HEK293 (cell line): ENCODE data around the gene SLA2.

Experiments used
- CTCF ChIA-PET: fragments of 350-600 bp; formaldehyde crosslinking; extraction: SDS; loops from one replicate; lab custom pipeline; 2021; ENCODE audit warnings: antibody characterized with exemption; lab: Yijun Ruan, JAX
- POLR2A ChIA-PET: fragments of 300-600 bp; formaldehyde crosslinking; extraction: SDS; loops from one replicate; lab custom pipeline; 2020; ENCODE audit warnings: antibody characterized with exemption, inconsistent platforms; lab: Yijun Ruan, JAX
- H3K27ac ChIP-seq: fragments of 200-500 bp; sonication (Bioruptor generic); 2 replicates; pipeline ENCODE4 v1.5.1; 2014; ENCODE audit warnings: low read depth, low read length, control low read depth, inconsistent platforms; ENCODE audit errors: extremely low read depth
- H3K36me3 ChIP-seq, 2 experiments: fragments of 200-500 bp in 1 of 2; sonication (Bioruptor generic) in 1 of 2; 1 replicate in 1 of 2; 2 replicates in 1 of 2; pipeline ENCODE4 v1.5.1; 2014 to 2017; ENCODE audit warnings: inconsistent platforms in 2 of 2, low read length in 2 of 2; ENCODE audit not compliant: control insufficient read depth in 2 of 2, insufficient read depth in 1 of 2
- H3K4me1 ChIP-seq: fragments of 200-500 bp; sonication (Bioruptor generic); 2 replicates; pipeline ENCODE4 v1.5.1; 2014; ENCODE audit warnings: mild to moderate bottlenecking, low read length, inconsistent platforms; ENCODE audit not compliant: control insufficient read depth, insufficient read depth
- H3K4me3 ChIP-seq: 2 replicates; pipeline ENCODE4 v1.5.1; 2011; ENCODE audit warnings: low read depth, mild to moderate bottlenecking, control low read depth, low read length, moderate library complexity
- H3K9me3 ChIP-seq: fragments of 200-500 bp; sonication (Bioruptor generic); 2 replicates; pipeline ENCODE4 v1.5.1; 2014; ENCODE audit warnings: low read depth, low read length, inconsistent platforms; ENCODE audit not compliant: control insufficient read depth, insufficient read depth
- BCL11A ChIP-seq: fragments of 450-650 bp; formaldehyde crosslinking; IDR thresholded peaks from 2 replicates; pipeline ENCODE4 v1.5.1; 2016; ENCODE audit warnings: low read depth, missing biosample characterization, missing genetic modification characterization
- GLIS1 ChIP-seq: fragments of 450-650 bp; formaldehyde crosslinking; IDR thresholded peaks from 2 replicates; pipeline ENCODE4 v1.5.1; 2016; ENCODE audit warnings: missing biosample characterization, missing genetic modification characterization
- MEIS1 ChIP-seq: sonication (generic); formaldehyde crosslinking; IDR thresholded peaks from 2 replicates; pipeline ENCODE4 v1.8.1; 2022; ENCODE audit warnings: missing genetic modification reagents, mild to moderate bottlenecking, borderline replicate concordance
- ZNF211 ChIP-seq: fragments of 450-650 bp; formaldehyde crosslinking; IDR thresholded peaks from 2 replicates; pipeline ENCODE4 v1.5.1; 2016; ENCODE audit warnings: low read depth, missing biosample characterization, missing genetic modification characterization
- ZNF792 ChIP-seq: fragments of 450-650 bp; formaldehyde crosslinking; IDR thresholded peaks from 2 replicates; pipeline ENCODE4 v1.5.1; 2016; ENCODE audit warnings: missing biosample characterization, missing genetic modification characterization
- ZSCAN23 ChIP-seq: fragments of 450-650 bp; formaldehyde crosslinking; IDR thresholded peaks from 2 replicates; pipeline ENCODE4 v1.5.1; 2016; ENCODE audit warnings: missing biosample characterization, missing genetic modification characterization

Gene SLA2

GRCh38 chr20:36562724-36563123 lies 83.3 kb downstream of the SLA2 start:
- H3K4me3 ChIP-seq = no peak overlapping the region
- H3K36me3 ChIP-seq = no peaks in the 10 kb centered on the region
- ChIA-PET POLR2A (interaction anchor here (0.6 kb wide), 1 partner anchor 25 kb away, joined by 5 read pairs; no protein-coding TSS in a partner anchor), CTCF (interaction anchor here (0.6 to 1.1 kb wide), 3 partner anchors 9 to 43 kb away, joined by 3 to 5 read pairs (median 3); partner anchors contain the start of gene RAB5IF)
- H3K4me1 ChIP-seq = no peaks in the 10 kb centered on the region
- no peak overlapping the region for H3K27ac ChIP-seq
- no peaks in the 10 kb centered on the region for H3K9me3 ChIP-seq
- TF ChIP-seq BCL11A (tag by site-specific recombination) = no peak
- TF ChIP-seq GLIS1 (tag by site-specific recombination) = peak; percentile 96
- no peak for TF ChIP-seq ZSCAN23 (tag by site-specific recombination)
- no peak for TF ChIP-seq ZNF792 (tag by site-specific recombination)
- no peak for TF ChIP-seq ZNF211 (tag by site-specific recombination)
- TF ChIP-seq MEIS1 (CRISPR knock-in tag) = no peak
